ENCODE results near the gene LAMA4. TPM values are rescaled to one million over a fixed set of nuclear protein-coding genes. Genes with fewer than 3 reads are reported as not detected.

Gene LAMA4
- total RNA-seq, 1 donor from 2014 or later, result 46.4 TPM

GRCh38 chr6:112281821-112282615 is 27.7 kb upstream of the LAMA4 start:
- peak in 1 of 2 experiments; percentile 43 for DNase-seq (ENCODE audit: low spot score in 2 of 2, unreplicated experiment in 2 of 2)
- H3K4me1 Mint-ChIP-seq, result peaks cover 65% of the 10 kb centered on the region
- H3K27me3 Mint-ChIP-seq (ENCODE audit: low read depth), result no peaks in the 10 kb centered on the region
- peak overlapping the region; percentile 20 for H3K4me3 Mint-ChIP-seq
- peak overlapping the region; percentile 77 for H3K27ac Mint-ChIP-seq
- TF ChIP-seq CTCF (IDR thresholded peaks at IDR 0.05; ENCODE audit: unreplicated experiment), result no peak
- H3K36me3 Mint-ChIP-seq, result peaks cover 5% of the 10 kb centered on the region
- H3K9me3 Mint-ChIP-seq, result peaks cover 10% of the 10 kb centered on the region

GRCh38 chr6:112279031-112279935 is 24.9 kb upstream of the LAMA4 start:
- Mint-ChIP-seq H3K27me3 (ENCODE audit: low read depth) (no peaks in the 10 kb centered on the region), H3K4me1 (peaks cover 57% of the 10 kb centered on the region), H3K36me3 (peaks cover 5% of the 10 kb centered on the region), H3K4me3 (no peak overlapping the region), H3K27ac (peak overlapping the region; percentile 75), H3K9me3 (peaks cover 9% of the 10 kb centered on the region)
- TF ChIP-seq CTCF (IDR thresholded peaks at IDR 0.05; ENCODE audit: unreplicated experiment), result no peak
- no peak for DNase-seq (ENCODE audit: low spot score in 2 of 2, unreplicated experiment in 2 of 2)

GRCh38 chr6:112275365-112275764 is 21.0 kb upstream of the LAMA4 start:
- TF ChIP-seq CTCF (IDR thresholded peaks at IDR 0.05; ENCODE audit: unreplicated experiment), result no peak
- Mint-ChIP-seq H3K4me1 (peaks cover 31% of the 10 kb centered on the region), H3K4me3 (no peak overlapping the region), H3K9me3 (no peaks in the 10 kb centered on the region), H3K27me3 (ENCODE audit: low read depth) (no peaks in the 10 kb centered on the region), H3K36me3 (no peaks in the 10 kb centered on the region), H3K27ac (no peak overlapping the region)
- no peak for DNase-seq (ENCODE audit: low spot score in 2 of 2, unreplicated experiment in 2 of 2)

DNA sequence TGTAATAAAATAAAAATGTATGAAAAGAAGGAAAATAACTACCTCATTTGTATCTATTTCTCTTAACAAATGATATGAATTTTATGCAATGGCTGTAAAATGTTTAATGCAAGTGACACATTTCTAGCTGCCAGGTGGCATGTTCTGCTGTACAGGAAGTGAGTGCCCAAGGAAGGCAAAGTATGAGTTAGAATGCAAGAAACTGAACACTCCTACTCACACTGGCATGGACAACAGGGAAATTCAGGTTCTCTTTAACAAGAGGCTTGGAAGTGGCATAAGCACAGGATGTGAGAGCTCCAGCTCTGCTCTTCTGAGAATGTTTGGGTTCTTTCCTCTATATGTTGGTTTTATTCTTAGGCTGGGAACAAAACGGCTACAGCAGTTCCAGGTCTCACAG is 20.4 kb upstream of the LAMA4 start:
- H3K36me3 Mint-ChIP-seq, result no peaks in the 10 kb centered on the region
- H3K27ac Mint-ChIP-seq, result no peak overlapping the region
- TF ChIP-seq CTCF (IDR thresholded peaks at IDR 0.05; ENCODE audit: unreplicated experiment), result no peak
- H3K9me3 Mint-ChIP-seq, result no peaks in the 10 kb centered on the region
- peaks cover 25% of the 10 kb centered on the region for H3K4me1 Mint-ChIP-seq
- no peaks in the 10 kb centered on the region for H3K27me3 Mint-ChIP-seq (ENCODE audit: low read depth)
- H3K4me3 Mint-ChIP-seq, result no peak overlapping the region
- DNase-seq (ENCODE audit: low spot score in 2 of 2, unreplicated experiment in 2 of 2), result no peak

GRCh38 chr6:112272799-112273198 is 18.4 kb upstream of the LAMA4 start:
- Mint-ChIP-seq H3K9me3 (no peaks in the 10 kb centered on the region), H3K27me3 (ENCODE audit: low read depth) (no peaks in the 10 kb centered on the region), H3K4me3 (no peak overlapping the region), H3K4me1 (peaks cover 11% of the 10 kb centered on the region), H3K36me3 (no peaks in the 10 kb centered on the region), H3K27ac (no peak overlapping the region)
- no peak for DNase-seq (ENCODE audit: low spot score in 2 of 2, unreplicated experiment in 2 of 2)
- no peak for TF ChIP-seq CTCF (IDR thresholded peaks at IDR 0.05; ENCODE audit: unreplicated experiment)

Measured in mesothelial cell of epicardium (in vitro differentiated cells).